ENCODE data around the gene CEP97. TPM values are rescaled to one million over a fixed set of nuclear protein-coding genes. Genes with fewer than 3 reads are reported as not detected.

CEP97 gene
- total and polyA plus RNA-seq, 9 of the 15 experiments (the other 6 are each of a cell fraction or from before 2014, with no cell fraction given), result 2.0 to 10.1 (median 4.3) TPM

DNA sequence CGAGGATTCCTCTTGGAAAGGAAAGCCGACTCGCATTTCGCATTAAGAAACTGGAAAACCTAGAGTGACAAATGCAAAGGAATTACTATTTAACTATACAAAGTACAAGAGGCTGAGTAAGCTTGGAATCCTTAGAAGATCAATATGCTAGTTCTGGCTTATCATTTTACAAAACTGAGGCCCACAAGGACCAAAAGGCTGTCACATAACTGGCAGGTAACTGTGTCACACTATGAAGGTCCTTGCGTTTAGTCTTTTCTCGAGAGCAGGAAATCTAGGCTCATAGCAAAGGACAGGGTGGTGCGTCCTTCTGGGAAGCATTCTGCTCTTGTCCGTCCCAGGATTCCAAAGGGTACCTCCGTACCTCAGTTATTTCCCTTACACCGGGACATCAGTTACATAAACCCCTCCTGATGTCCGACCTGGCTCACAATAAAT lies 38.5 kb upstream of the CEP97 start:
- DNase-seq (ENCODE audit: extremely low read depth in 1 of 4, low spot score in 3 of 4) (no peak), FAIRE-seq (no peak), ATAC-seq (peak; percentile 5)
- Histone ChIP-seq H3K9me3 (replicated peaks; ENCODE audit: control insufficient read depth, insufficient read depth, low read depth, low read length) (no peaks in the 10 kb centered on the region), H3K4me3 (peak overlapping the region; percentile 86), H3K9me1 (ENCODE audit: control insufficient read depth, insufficient read depth, low read length) (no peaks in the 10 kb centered on the region), H2AFZ (ENCODE audit: low read depth, low read length) (peak overlapping the region; percentile 81; the same call in 1 of the 2 replicates), H3K79me2 (ENCODE audit: control insufficient read depth, insufficient read depth, low read length) (peaks cover 65% of the 10 kb centered on the region), H3K27me3 (ENCODE audit: control insufficient read depth in 2 of 2, insufficient read depth in 2 of 2, low read length in 2 of 2) (no peaks in the 10 kb centered on the region), H3K36me3 (ENCODE audit: control insufficient read depth, insufficient read depth, low read length) (peaks cover 53% of the 10 kb centered on the region), H3K9ac (ENCODE audit: insufficient read depth in 1 of 2, low read depth in 2 of 2, low read length in 2 of 2) (peak overlapping the region; percentile 93 to 100), H4K20me1 (replicated peaks; ENCODE audit: control insufficient read depth, insufficient read depth, low read length) (peaks cover 7% of the 10 kb centered on the region; the same call in 1 of the 2 replicates), H3K4me1 (replicated peaks in 1 of 2; ENCODE audit: control insufficient read depth in 2 of 2, insufficient read depth in 2 of 2, low read length in 2 of 2) (peaks cover 5 to 8% of the 10 kb centered on the region in 2 experiments; a peak in 3 of 5 replicates), H3K4me2 (ENCODE audit: insufficient read depth, low read length) (peak overlapping the region; percentile 99), H3K27ac (ENCODE audit: extremely low read depth, low read depth, low read length) (peak overlapping the region; percentile 98)
- CTCF ChIA-PET (ENCODE audit: low intra/inter-chr PET ratio), result no interaction called here
- in situ Hi-C loops (cut with MboI), result loop anchor here (10.0 kb wide), 1 partner anchor 111 kb away; the partner anchor contains the start of gene PCNP
- POLR2A ChIA-PET, result interaction anchor here (0.6 to 4.6 kb wide), 4 partner anchors 9 to 160 kb away, joined by 3 to 70 read pairs (median 5); partner anchors contain the start of genes CEP97 and ZBTB11
- intact Hi-C loops (cut with micrococcal nuclease), result loop anchor here (2.0 to 10.0 kb wide), 3 partner anchors 45 to 1281 kb away; partner anchors contain the start of genes LNP1 and TOMM70
- no peak for TF ChIP-seq ELF1 (tag; IDR thresholded peaks at IDR 0.05)
- TF ChIP-seq, protein P1, sequence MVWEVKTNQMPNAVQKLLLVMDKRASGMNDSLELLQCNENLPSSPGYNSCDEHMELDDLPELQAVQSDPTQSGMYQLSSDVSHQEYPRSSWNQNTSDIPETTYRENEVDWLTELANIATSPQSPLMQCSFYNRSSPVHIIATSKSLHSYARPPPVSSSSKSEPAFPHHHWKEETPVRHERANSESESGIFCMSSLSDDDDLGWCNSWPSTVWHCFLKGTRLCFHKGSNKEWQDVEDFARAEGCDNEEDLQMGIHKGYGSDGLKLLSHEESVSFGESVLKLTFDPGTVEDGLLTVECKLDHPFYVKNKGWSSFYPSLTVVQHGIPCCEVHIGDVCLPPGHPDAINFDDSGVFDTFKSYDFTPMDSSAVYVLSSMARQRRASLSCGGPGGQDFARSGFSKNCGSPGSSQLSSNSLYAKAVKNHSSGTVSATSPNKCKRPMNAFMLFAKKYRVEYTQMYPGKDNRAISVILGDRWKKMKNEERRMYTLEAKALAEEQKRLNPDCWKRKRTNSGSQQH (CRISPR knock-in tag; IDR thresholded peaks at IDR 0.05), result no peak
- TF ChIP-seq POLR2B (IDR thresholded peaks at IDR 0.05; ENCODE audit: low read depth, partially characterized antibody), result no peak
- TF ChIP-seq U2AF1 (optimal IDR thresholded peaks at IDR 0.05; ENCODE audit: low read depth, low read length), result no peak
- TF ChIP-seq FOXK1 (CRISPR knock-in tag; IDR thresholded peaks at IDR 0.05; ENCODE audit: borderline replicate concordance), result 0 out of 2 replicates have a peak, but pooled peaks have one; percentile 28
- TF ChIP-seq, protein P2, sequence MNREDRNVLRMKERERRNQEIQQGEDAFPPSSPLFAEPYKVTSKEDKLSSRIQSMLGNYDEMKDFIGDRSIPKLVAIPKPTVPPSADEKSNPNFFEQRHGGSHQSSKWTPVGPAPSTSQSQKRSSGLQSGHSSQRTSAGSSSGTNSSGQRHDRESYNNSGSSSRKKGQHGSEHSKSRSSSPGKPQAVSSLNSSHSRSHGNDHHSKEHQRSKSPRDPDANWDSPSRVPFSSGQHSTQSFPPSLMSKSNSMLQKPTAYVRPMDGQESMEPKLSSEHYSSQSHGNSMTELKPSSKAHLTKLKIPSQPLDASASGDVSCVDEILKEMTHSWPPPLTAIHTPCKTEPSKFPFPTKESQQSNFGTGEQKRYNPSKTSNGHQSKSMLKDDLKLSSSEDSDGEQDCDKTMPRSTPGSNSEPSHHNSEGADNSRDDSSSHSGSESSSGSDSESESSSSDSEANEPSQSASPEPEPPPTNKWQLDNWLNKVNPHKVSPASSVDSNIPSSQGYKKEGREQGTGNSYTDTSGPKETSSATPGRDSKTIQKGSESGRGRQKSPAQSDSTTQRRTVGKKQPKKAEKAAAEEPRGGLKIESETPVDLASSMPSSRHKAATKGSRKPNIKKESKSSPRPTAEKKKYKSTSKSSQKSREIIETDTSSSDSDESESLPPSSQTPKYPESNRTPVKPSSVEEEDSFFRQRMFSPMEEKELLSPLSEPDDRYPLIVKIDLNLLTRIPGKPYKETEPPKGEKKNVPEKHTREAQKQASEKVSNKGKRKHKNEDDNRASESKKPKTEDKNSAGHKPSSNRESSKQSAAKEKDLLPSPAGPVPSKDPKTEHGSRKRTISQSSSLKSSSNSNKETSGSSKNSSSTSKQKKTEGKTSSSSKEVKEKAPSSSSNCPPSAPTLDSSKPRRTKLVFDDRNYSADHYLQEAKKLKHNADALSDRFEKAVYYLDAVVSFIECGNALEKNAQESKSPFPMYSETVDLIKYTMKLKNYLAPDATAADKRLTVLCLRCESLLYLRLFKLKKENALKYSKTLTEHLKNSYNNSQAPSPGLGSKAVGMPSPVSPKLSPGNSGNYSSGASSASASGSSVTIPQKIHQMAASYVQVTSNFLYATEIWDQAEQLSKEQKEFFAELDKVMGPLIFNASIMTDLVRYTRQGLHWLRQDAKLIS (CRISPR knock-in tag; IDR thresholded peaks at IDR 0.05), result 0 out of 2 replicates have a peak, but pooled peaks have one; percentile 12
- no peak for TF ChIP-seq ZNF644 (tag; IDR thresholded peaks at IDR 0.05; ENCODE audit: low read depth)
- TF ChIP-seq LCOR (CRISPR knock-in tag; IDR thresholded peaks at IDR 0.05), result 0 out of 2 replicates have a peak, but pooled peaks have one; percentile 2
- TF ChIP-seq PML (IDR thresholded peaks at IDR 0.05; ENCODE audit: low read length), result 0 out of 2 replicates have a peak, but pooled peaks have one; percentile 6
- no TSS peak for BruUV-seq (replicated peaks)
- 0% methylated on average over 11 of the region's 11 CpGs for whole genome bisulfite sequencing (ENCODE audit: insufficient coverage, low coverage, missing lambda C conversion rate)

Data from K562 (cell line).